GM21423 (cell line): ENCODE data around the gene CATSPER1.

ENCODE experiments used
- ATAC-seq: cut with Tn5 transposase; IDR thresholded peaks from one replicate; pipeline ENCODE4 v1.9.1; 2021; ENCODE audit warnings: mild to moderate bottlenecking, moderate library complexity; ENCODE audit not compliant: unreplicated experiment

Gene CATSPER1

DNA sequence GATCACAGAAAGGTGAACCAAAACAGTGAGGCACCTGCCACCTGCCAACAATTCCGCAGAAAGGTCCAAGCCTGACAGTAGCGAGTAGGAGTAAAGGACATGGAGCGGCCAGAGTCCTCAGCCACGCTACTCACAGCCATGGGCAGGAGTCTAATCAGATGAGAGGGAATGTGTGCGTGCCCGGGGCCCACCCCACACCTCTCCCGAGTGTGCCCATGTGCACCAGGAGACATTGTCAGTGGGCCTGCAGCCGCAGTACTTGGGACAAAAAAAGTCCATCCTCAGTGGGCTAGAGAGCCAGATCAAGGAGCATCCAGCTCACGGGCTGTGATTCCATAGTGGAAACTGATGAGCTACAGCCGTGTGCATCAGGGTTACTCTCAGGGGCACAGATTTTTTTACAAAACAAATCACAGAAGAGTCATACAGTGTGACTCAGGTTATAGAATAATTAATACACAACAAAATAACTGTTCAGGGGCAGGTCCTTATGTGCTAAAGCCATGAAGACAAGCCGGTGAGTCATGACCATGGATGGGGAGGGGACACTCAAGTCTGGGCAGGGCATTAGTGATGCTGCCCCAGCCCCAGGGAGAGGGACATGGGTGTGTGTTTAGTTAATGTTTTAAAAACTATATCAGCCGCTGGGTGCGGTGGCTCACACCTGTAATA is 52.7 kb downstream of the CATSPER1 start:
- no peak for ATAC-seq

DNA sequence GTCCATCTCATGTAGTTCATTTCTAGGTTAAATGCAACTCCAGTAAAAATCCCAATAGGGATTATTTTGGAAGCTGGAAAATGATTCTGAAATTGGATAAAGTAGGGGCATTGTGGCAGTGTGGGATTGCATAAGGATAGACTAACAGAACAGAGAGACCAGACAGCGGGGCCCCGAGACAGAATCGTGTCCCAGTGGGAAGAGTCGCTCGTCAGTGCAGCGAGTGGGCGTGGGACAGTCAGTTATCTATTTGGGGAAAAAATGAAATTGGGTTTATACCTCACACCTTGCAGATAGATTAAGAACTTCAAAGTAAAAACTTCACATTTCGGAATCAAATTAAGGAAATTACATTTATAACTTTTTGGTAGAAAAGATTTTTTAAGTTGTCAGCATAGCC is 54.2 kb downstream of the CATSPER1 start:
- no peak for ATAC-seq

DNA sequence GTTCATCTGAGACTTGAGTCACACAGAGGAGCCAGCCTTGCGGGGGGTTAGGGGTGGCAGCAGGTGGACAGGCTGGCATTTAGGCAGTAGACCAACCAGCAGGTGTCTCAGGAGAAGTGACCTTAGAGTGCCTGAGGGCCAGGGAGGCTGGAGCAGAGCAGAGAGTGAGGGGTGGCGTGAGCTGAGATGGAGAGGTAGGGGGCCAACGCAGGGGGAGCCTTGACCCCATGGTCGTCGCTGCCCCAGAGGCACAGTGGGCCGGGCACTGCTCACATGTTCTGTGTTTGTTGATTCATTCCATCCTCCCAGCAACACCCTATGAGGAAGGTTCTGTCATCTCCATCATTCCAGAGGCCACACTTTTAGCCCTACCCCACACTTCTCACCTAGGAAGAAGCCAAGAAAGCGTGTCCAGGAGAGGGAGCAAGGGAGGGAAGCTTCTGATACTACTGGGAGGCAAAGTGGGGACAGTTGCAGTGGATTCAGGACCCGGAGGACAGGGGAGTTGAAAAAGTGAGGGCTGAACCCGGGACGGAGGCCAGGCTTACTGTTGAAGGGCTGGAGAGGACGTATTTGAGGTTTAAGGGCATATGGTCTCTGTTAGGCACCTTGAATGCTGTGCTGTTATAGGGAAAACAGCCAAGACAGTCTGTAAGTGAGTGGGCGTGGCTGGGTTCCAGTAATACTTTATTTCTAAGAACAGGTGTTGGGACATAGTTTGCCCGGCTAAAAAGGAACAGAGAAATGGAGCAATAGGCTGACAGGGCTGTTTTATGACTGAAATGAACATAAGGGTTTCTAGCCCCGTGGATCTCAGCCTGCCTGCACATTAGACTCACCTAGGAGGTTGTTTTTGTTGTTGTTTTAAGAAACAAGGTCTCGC is 57.4 kb downstream of the CATSPER1 start:
- no peak for ATAC-seq

DNA sequence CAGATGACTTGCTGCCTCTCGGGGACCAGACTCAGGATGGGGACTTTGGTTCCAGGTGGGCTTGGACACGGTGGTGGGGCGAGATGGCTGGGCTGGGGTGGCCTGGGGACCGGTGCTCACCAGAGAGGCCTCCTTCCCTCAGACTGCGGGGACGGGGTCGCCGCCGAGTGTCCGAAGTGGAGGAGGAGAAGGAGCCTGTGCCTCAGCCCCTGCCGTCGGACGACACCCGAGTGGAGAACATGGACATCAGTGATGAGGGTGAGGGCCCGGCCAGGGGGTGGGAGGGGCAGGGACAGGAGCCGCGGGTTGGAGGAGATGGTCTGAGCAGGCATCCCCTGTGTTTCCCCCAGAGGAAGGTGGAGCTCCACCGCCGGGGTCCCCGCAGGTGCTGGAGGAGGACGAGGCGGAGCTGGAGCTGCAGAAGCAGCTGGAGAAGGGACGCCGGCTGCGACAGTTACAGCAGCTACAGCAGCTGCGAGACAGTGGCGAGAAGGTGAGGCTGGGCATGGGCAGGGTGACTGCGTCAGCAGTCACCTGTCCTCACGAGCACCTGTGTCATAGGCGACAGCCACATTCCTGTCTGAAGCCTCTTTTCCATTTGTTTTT is 58.8 kb downstream of the CATSPER1 start:
- no peak for ATAC-seq
